Smooth muscle cell (in vitro differentiated cells): Measurements from ENCODE around the gene GDPD2. TPM values are rescaled to one million over a fixed set of nuclear protein-coding genes. Genes with fewer than 3 reads are reported as not detected.
"Not testable (repeated sequence)": the region's sequence is repeated elsewhere in the genome, so short reads cannot be mapped to it uniquely, and the experiment has no call there.

Source experiments
- DNase-seq: peaks from one replicate; lab custom pipeline; 2025; ENCODE audit not compliant: unreplicated experiment; lab: John Stamatoyannopoulos, UW
- H2AFZ ChIP-seq: fragments of 200-600 bp; sonication (generic); 2 replicates; pipeline ENCODE4 v1.6.0; 2016; ENCODE audit warnings: antibody characterized with exemption, low read depth, mild to moderate bottlenecking
- H3F3A ChIP-seq: fragments of 200-600 bp; sonication (generic); 2 replicates; pipeline ENCODE4 v1.6.0; 2017; ENCODE audit warnings: antibody characterized with exemption, low read depth
- H3K27ac ChIP-seq: fragments of 200-600 bp; sonication (generic); 2 replicates; pipeline ENCODE4 v1.5.1; 2016; ENCODE audit warnings: low read depth, mild to moderate bottlenecking
- H3K27me3 ChIP-seq: fragments of 200-600 bp; sonication (generic); 2 replicates; pipeline ENCODE4 v1.6.1; 2016; ENCODE audit warnings: low read depth, mild to moderate bottlenecking
- H3K36me3 ChIP-seq: fragments of 200-600 bp; sonication (generic); 2 replicates; pipeline ENCODE4 v1.5.1; 2016; ENCODE audit warnings: low read depth
- H3K4me1 ChIP-seq: fragments of 200-600 bp; sonication (generic); 2 replicates; pipeline ENCODE4 v1.5.1; 2016; ENCODE audit warnings: low read depth
- H3K4me2 ChIP-seq: fragments of 200-600 bp; sonication (generic); 2 replicates; pipeline ENCODE4 v1.6.0; 2016; ENCODE audit warnings: mild to moderate bottlenecking
- H3K4me3 ChIP-seq: fragments of 200-600 bp; sonication (generic); 2 replicates; pipeline ENCODE4 v1.5.1; 2016; ENCODE audit warnings: mild to moderate bottlenecking
- H3K79me2 ChIP-seq: fragments of 200-600 bp; sonication (generic); 2 replicates; pipeline ENCODE4 v1.6.0; 2016; ENCODE audit warnings: low read depth, mild to moderate bottlenecking
- H3K9ac ChIP-seq: fragments of 200-600 bp; sonication (generic); 2 replicates; pipeline ENCODE4 v1.6.0; 2016; ENCODE audit warnings: low read depth
- H3K9me3 ChIP-seq: fragments of 200-600 bp; sonication (generic); replicated peaks from 2 replicates; pipeline ENCODE4 v1.5.1; 2016; ENCODE audit warnings: low read depth
- H4K20me1 ChIP-seq: fragments of 200-600 bp; sonication (generic); 2 replicates; pipeline ENCODE4 v1.6.0; 2016; ENCODE audit warnings: low read depth
- WGBS: methylation state at CpG from one replicate; pipeline ENCODE4 v1.1.7; 2016; ENCODE audit warnings: low lambda C conversion rate; 5-methylcytosine and 5-hydroxymethylcytosine counted together
- polyA plus RNA-seq: library from polyadenylated mRNA; unstranded; fragments of >200 nt; fragmentation: Nextera tagmentation; extraction: Ambion mirVana; gene quantifications from 2 replicates; pipeline ENCODE4 v1.2.1, GENCODE V29; 2016
- total RNA-seq: library from RNA; depleted of rRNA; stranded (reverse); fragments of >200 nt; gene quantifications from 2 replicates; pipeline ENCODE4 v1.2.3, GENCODE V29; 2014
- TF ChIP-seq, protein P1 (sequence below): fragments of 200-600 bp; sonication (generic); IDR thresholded peaks from 2 replicates; pipeline ENCODE4 v1.5.1; 2017; ENCODE audit warnings: borderline replicate concordance, mild to moderate bottlenecking, antibody characterized with exemption; ENCODE audit not compliant: insufficient read depth, poor library complexity, severe bottlenecking

Gene GDPD2, protein sequence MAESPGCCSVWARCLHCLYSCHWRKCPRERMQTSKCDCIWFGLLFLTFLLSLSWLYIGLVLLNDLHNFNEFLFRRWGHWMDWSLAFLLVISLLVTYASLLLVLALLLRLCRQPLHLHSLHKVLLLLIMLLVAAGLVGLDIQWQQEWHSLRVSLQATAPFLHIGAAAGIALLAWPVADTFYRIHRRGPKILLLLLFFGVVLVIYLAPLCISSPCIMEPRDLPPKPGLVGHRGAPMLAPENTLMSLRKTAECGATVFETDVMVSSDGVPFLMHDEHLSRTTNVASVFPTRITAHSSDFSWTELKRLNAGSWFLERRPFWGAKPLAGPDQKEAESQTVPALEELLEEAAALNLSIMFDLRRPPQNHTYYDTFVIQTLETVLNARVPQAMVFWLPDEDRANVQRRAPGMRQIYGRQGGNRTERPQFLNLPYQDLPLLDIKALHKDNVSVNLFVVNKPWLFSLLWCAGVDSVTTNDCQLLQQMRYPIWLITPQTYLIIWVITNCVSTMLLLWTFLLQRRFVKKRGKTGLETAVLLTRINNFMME
- not detected in 2 replicates for total RNA-seq
- not detected in 2 replicates for polyA plus RNA-seq

DNA sequence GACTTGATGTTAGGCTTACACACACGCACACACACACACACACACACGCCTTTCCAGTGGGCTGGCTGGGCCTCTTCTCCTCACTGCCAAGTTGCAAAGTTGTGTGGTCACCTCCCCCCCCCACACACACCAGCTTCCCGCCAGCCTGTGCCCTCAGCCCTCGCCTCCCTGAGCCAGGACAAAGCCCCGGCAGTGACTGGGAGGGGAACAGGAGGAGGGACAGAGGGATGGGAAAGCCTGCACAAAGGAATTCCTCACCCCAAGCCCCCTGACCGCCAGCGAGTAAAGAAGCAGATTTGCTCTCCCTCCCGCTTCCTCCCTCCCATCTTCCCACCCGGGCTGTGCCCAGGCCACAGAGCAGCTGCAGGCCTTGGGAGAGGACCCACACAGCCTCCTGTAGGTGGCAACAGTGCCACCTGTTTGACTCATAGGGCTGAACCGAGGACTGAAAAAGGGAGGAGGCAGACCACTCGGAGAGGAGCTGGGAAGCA lies at the start of gene GDPD2:
TSS of gene GDPD2 (plus strand) at position 464 of the 491 bp plus-strand sequence. CDS start 1,671 bp downstream, outside the sequence.
- H3K4me2 ChIP-seq = no peak within 1 kb of the TSS
- DNase-seq = no peak
- H3K27ac ChIP-seq = no peak within 1 kb of the TSS
- TF ChIP-seq, protein P1, sequence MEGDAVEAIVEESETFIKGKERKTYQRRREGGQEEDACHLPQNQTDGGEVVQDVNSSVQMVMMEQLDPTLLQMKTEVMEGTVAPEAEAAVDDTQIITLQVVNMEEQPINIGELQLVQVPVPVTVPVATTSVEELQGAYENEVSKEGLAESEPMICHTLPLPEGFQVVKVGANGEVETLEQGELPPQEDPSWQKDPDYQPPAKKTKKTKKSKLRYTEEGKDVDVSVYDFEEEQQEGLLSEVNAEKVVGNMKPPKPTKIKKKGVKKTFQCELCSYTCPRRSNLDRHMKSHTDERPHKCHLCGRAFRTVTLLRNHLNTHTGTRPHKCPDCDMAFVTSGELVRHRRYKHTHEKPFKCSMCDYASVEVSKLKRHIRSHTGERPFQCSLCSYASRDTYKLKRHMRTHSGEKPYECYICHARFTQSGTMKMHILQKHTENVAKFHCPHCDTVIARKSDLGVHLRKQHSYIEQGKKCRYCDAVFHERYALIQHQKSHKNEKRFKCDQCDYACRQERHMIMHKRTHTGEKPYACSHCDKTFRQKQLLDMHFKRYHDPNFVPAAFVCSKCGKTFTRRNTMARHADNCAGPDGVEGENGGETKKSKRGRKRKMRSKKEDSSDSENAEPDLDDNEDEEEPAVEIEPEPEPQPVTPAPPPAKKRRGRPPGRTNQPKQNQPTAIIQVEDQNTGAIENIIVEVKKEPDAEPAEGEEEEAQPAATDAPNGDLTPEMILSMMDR = no peak
- H3K4me3 ChIP-seq = no peak within 1 kb of the TSS
- H3K9ac ChIP-seq = no peak within 1 kb of the TSS
- no peaks in the 10 kb centered on the region for H3K27me3 ChIP-seq
- 52% methylated on average over 11 of the region's 11 CpGs for WGBS
- H3K9me3 ChIP-seq = no peaks in the 10 kb centered on the region
- no peaks in the 10 kb centered on the region for H3F3A ChIP-seq
- H2AFZ ChIP-seq = no peak within 1 kb of the TSS
- no peaks in the 10 kb centered on the region for H3K79me2 ChIP-seq
- H4K20me1 ChIP-seq = no peaks in the 10 kb centered on the region
- H3K36me3 ChIP-seq = no peaks in the 10 kb centered on the region
- no peaks in the 10 kb centered on the region for H3K4me1 ChIP-seq

DNA sequence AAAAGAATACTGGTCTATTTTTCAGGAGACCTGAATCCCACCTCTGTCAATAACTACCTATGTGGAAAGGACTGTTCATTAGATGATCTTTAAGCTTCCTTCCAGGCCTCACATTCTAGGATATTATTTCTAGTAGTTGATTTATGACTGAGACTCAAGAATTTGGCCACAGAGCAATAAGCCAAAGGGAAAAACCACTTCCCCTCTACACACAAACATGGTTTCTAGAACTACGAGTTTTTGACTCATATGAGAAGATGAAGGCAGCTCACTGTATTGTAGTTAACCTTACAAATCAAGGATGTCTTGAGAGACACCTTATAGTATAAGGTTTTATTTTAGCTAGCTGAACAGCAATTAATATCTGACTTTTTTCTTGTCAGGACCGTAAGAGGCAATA lies 36.9 kb upstream of the GDPD2 start:
- no peaks in the 10 kb centered on the region for H3K9me3 ChIP-seq
- H3K27ac ChIP-seq = no peak overlapping the region
- H3K4me2 ChIP-seq = no peak overlapping the region
- H3F3A ChIP-seq = no peaks in the 10 kb centered on the region
- no peaks in the 10 kb centered on the region for H3K36me3 ChIP-seq
- 75% methylated on average over 2 of the region's 2 CpGs for WGBS
- TF ChIP-seq, protein P1 = no peak
- no peaks in the 10 kb centered on the region for H4K20me1 ChIP-seq
- H2AFZ ChIP-seq = no peak overlapping the region
- no peaks in the 10 kb centered on the region for H3K79me2 ChIP-seq
- no peaks in the 10 kb centered on the region for H3K27me3 ChIP-seq
- no peak overlapping the region for H3K9ac ChIP-seq
- no peak overlapping the region for H3K4me3 ChIP-seq
- DNase-seq = no peak
- no peaks in the 10 kb centered on the region for H3K4me1 ChIP-seq

DNA sequence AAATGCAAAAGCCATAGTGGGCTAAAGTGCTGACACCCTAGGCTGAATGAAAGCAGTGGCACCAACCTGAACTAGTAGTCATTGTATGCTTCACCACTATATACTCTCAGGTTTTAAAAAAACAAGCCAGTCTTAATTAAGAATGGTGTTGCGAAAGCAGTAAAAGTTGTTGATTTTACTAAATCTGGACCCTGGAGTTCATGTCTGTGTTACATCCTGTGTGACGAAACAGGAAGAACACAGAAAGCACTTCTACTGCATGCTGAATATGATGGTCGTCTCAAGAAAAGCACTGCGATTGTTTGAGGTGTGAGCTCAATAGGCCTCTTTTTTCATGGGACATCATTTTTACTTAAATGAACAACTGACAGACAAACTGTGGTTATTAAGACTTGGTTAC lies 24.2 kb upstream of the GDPD2 start:
- H2AFZ ChIP-seq = no peak overlapping the region
- DNase-seq = no peak

DNA sequence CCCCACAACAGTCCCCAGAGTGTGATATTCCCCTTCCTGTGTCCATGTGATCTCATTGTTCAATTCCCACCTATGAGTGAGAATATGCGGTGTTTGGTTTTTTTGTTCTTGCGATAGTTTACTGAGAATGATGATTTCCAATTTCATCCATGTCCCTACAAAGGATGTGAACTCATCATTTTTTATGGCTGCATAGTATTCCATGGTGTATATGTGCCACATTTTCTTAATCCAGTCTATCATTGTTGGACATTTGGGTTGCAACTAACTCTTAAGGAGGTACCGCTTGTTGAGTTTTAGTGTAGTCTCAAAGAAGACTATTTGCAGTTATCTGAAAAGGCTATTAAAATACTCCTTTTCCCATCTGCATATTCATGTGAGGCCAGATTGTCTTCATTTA lies 22.9 kb upstream of the GDPD2 start:
- not testable (repeated sequence) for H4K20me1 ChIP-seq
- 80% methylated on average over 1 of the region's 3 CpGs for WGBS

More for the DNA sequence above, 24.2 kb upstream of the GDPD2 start:
- H3K27me3 ChIP-seq = no peaks in the 10 kb centered on the region
- no peaks in the 10 kb centered on the region for H3K36me3 ChIP-seq
- no peak overlapping the region for H3K27ac ChIP-seq
- WGBS = 68% methylated on average over 4 of the region's 4 CpGs
- no peaks in the 10 kb centered on the region for H3K9me3 ChIP-seq
- no peaks in the 10 kb centered on the region for H3K79me2 ChIP-seq
- no peaks in the 10 kb centered on the region for H3K4me1 ChIP-seq
- no peak overlapping the region for H3K4me2 ChIP-seq
- H3K9ac ChIP-seq = no peak overlapping the region
- TF ChIP-seq, protein P1 = no peak
- H3K4me3 ChIP-seq = no peak overlapping the region
- H3F3A ChIP-seq = no peaks in the 10 kb centered on the region
- H4K20me1 ChIP-seq = no peaks in the 10 kb centered on the region

More for the DNA sequence above, 22.9 kb upstream of the GDPD2 start:
- not testable (repeated sequence) for H3K4me1 ChIP-seq, H3F3A ChIP-seq, H3K4me3 ChIP-seq, H3K9me3 ChIP-seq, H2AFZ ChIP-seq, H3K4me2 ChIP-seq, H3K9ac ChIP-seq, H3K36me3 ChIP-seq, DNase-seq, H3K27ac ChIP-seq, H3K27me3 ChIP-seq, H3K79me2 ChIP-seq
